GM12891 (cell line): ENCODE data around the gene GGT1.

Experiments
- PAX5 ChIP-seq: IDR thresholded peaks from 2 replicates; pipeline ENCODE4 v1.6.1; 2011; ENCODE audit warnings: low read length, moderate library complexity, mild to moderate bottlenecking; ENCODE audit not compliant: insufficient read depth, severe bottlenecking
- POLR2A ChIP-seq: IDR thresholded peaks from 2 replicates; pipeline ENCODE4 v1.6.1; 2011; ENCODE audit warnings: low read depth, low read length, control low read depth
- POLR2AphosphoS5 ChIP-seq: IDR thresholded peaks from 2 replicates; pipeline ENCODE4 v1.6.1; 2011; ENCODE audit warnings: low read depth, low read length, control low read depth
- POU2F2 ChIP-seq: IDR thresholded peaks from 2 replicates; pipeline ENCODE4 v1.6.1; 2011; ENCODE audit warnings: low read depth, mild to moderate bottlenecking, control low read depth, low read length, moderate library complexity
- SPI1 ChIP-seq: IDR thresholded peaks from 2 replicates; pipeline ENCODE4 v1.6.1; 2011; ENCODE audit warnings: low read depth, low read length, control low read depth
- TAF1 ChIP-seq: IDR thresholded peaks from 2 replicates; pipeline ENCODE4 v1.6.1; 2011; ENCODE audit warnings: low read depth, low read length, control low read depth

- no peak for TF ChIP-seq POLR2AphosphoS5
- TF ChIP-seq TAF1: no peak
- no peak for TF ChIP-seq POLR2A
- TF ChIP-seq POU2F2: no peak
- TF ChIP-seq SPI1: no peak
- no peak for TF ChIP-seq PAX5
Observed at GRCh38 chr22:24587948-24588347, 15.0 kb upstream of the GGT1 start.
